Esophagus squamous epithelium (tissue), 4 donors: Measurements from ENCODE around the gene NEUROD6.

Experiments
- POLR2A ChIP-seq, 4 donors: fragments of 450-650 bp; IDR thresholded peaks; one replicate each; pipeline ENCODE4 v1.6.1; 2017; ENCODE audit warnings: antibody characterized with exemption in 4 of 4, mild to moderate bottlenecking in 4 of 4, moderate library complexity in 3 of 4
- TF ChIP-seq, protein P1 (sequence below), 6 experiments: fragments of 450-650 bp in 4 of 6; fragments of 200-600 bp in 2 of 6; sonication (generic) in 2 of 6; IDR thresholded peaks; one replicate each; pipeline ENCODE4 v1.5.1; 2016 to 2019; ENCODE audit warnings: antibody characterized with exemption in 6 of 6, mild to moderate bottlenecking in 4 of 6, moderate library complexity in 4 of 6

DNA sequence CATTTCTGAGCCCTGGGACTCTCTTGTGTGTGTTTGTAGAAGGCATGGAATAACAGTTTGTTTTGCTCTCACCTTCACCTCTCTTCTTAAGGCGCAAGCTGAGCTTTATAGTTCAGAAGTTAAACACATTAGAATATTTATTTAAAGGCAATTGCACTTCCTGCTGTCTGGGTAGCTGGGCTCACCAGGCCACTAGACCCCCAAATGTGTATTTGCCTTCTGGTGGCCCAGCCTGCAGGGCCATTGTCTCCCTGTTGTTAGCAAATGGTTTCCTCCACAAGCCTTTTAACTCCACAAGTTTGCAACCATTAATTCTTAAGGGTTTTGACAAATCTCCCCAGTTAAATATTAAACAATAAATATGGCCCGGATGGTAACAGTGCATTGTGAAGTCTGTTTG, 31.1 kb upstream of the NEUROD6 start:
- TF ChIP-seq, protein P1, sequence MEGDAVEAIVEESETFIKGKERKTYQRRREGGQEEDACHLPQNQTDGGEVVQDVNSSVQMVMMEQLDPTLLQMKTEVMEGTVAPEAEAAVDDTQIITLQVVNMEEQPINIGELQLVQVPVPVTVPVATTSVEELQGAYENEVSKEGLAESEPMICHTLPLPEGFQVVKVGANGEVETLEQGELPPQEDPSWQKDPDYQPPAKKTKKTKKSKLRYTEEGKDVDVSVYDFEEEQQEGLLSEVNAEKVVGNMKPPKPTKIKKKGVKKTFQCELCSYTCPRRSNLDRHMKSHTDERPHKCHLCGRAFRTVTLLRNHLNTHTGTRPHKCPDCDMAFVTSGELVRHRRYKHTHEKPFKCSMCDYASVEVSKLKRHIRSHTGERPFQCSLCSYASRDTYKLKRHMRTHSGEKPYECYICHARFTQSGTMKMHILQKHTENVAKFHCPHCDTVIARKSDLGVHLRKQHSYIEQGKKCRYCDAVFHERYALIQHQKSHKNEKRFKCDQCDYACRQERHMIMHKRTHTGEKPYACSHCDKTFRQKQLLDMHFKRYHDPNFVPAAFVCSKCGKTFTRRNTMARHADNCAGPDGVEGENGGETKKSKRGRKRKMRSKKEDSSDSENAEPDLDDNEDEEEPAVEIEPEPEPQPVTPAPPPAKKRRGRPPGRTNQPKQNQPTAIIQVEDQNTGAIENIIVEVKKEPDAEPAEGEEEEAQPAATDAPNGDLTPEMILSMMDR (IDR thresholded peaks at IDR 0.05), result no peak
- no peak for TF ChIP-seq POLR2A (IDR thresholded peaks at IDR 0.05)
